Activated naive CD4-positive, alpha-beta T cell treated with anti-CD3 and anti-CD28 coated beads for 36 hours (primary cell): ENCODE measurements around the gene DPCD. TPM values are rescaled to one million over a fixed set of nuclear protein-coding genes. Genes with fewer than 3 reads are reported as not detected.

Experiments
- CTCF ChIA-PET: fragments of 350-600 bp; sonication (Branson Sonifier 250); formaldehyde crosslinking; loops from one replicate; lab custom pipeline; 2021; ENCODE audit warnings: antibody characterized with exemption; lab: Charles Lee
- DNase-seq: peaks from one replicate; pipeline ENCODE4 v3.0.0-alpha.2; 2020
- H3K27ac Mint-ChIP-seq: one replicate; pipeline ENCODE4 v1.8.0; 2021; ENCODE audit warnings: mild to moderate bottlenecking, mixed read lengths
- H3K27me3 Mint-ChIP-seq: one replicate; pipeline ENCODE4 v1.8.0; 2021; ENCODE audit warnings: low read depth, mixed read lengths
- H3K36me3 Mint-ChIP-seq: one replicate; pipeline ENCODE4 v1.8.0; 2021; ENCODE audit warnings: low read depth, mixed read lengths
- H3K4me1 Mint-ChIP-seq: one replicate; pipeline ENCODE4 v1.8.0; 2021; ENCODE audit warnings: low read depth, mixed read lengths
- H3K4me3 Mint-ChIP-seq: one replicate; pipeline ENCODE4 v1.8.0; 2021; ENCODE audit warnings: mild to moderate bottlenecking, moderate library complexity, mixed read lengths
- H3K9me3 Mint-ChIP-seq: one replicate; pipeline ENCODE4 v1.8.0; 2021; ENCODE audit warnings: mixed read lengths
- intact Hi-C: fragments of 100-400 bp; cut with micrococcal nuclease; formaldehyde crosslinking; loops from one replicate; pipeline ENCODE4 v1.15.1; 2023
- total RNA-seq, 2 experiments: library from RNA; stranded (reverse); gene quantifications; one replicate each; pipeline ENCODE4 v1.2.3, GENCODE V29; 2021

DPCD gene
- total RNA-seq: 10 to 100 TPM; 13.8 to 14.1 TPM

DNA sequence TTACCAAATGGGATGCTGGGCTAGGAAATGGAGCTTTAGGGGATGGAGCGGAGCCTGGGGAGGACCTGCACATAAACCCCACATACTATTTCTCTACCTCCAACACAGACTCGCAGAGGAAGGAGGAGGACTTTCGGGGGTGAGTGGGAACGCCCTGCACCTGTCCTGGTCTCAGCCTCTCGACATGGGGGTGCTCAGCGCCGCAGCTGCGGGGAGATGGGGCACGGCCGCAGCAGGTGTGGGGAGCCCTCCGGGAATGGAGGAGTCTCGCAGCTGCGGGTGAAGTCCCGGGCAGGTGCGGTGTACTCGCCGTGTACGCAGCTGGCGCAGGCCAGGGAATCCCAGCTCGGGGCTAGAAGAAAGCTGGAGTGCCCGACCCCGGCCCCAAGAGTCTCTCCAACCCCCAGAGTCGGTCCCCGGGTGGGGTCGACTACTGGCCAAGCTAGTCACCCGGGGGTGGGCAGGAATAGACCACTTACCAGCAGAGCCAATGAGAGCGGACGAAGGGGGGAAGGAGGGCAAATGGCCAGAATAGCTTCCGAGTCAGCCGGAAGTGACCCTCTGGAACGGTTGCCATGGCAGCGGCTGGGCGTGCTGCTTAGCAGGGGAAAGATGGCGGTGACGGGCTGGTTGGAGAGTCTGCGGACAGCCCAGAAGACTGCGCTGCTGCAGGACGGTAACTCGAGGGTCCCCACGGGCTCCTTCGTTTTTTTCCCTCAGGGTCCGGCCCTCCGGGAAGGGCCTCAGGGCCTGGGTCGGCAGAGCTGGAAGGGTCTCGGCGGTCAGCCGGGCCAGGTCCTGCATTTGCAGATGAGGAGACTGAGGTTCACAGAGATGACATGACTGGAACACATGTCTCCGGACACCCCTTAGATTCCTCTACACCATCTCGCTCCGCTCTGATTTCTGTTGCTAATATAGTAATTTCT lies at the start of gene DPCD, which contains the start of gene POLL:
Gene DPCD, plus strand, starts transcription at position 597 of the 929 bp plus-strand sequence. Its CDS starts 16 bp downstream, at position 613.
Gene POLL, minus strand, starts transcription at position 533 of the 929 bp plus-strand sequence. CDS start 897 bp downstream, outside the sequence.
- intact Hi-C loops: loop anchor here (1.0 kb wide), 2 partner anchors 193 to 234 kb away; partner anchors contain the start of gene BTRC
- H3K9me3 Mint-ChIP-seq: no peaks in the 10 kb centered on the region
- peaks cover 21% of the 10 kb centered on the region for H3K4me1 Mint-ChIP-seq
- CTCF ChIA-PET: interaction anchor here (0.7 to 2.2 kb wide), 6 partner anchors 8 to 379 kb away, joined by 3 to 12 read pairs (median 6); no protein-coding TSS in a partner anchor
- peak within 1 kb of the TSS; percentile 91 for H3K4me3 Mint-ChIP-seq
- peak within 1 kb of the TSS; percentile 78 for H3K27ac Mint-ChIP-seq
- peak; percentile 97 for DNase-seq
- H3K27me3 Mint-ChIP-seq: no peaks in the 10 kb centered on the region
- no peaks in the 10 kb centered on the region for H3K36me3 Mint-ChIP-seq

- Mint-ChIP-seq H3K27ac (no peak overlapping the region), H3K27me3 (no peaks in the 10 kb centered on the region), H3K4me1 (no peaks in the 10 kb centered on the region), H3K4me3 (no peak overlapping the region), H3K36me3 (peaks cover 8% of the 10 kb centered on the region), H3K9me3 (no peaks in the 10 kb centered on the region)
- CTCF ChIA-PET: no interaction called here
- intact Hi-C loops: no loop called here
- DNase-seq: no peak
Observed at GRCh38 chr10:101538446-101538845, 49.7 kb upstream of the DPCD start.

GRCh38 chr10:101545898-101546297 lies 42.2 kb upstream of the DPCD start:
- Mint-ChIP-seq H3K9me3 (no peaks in the 10 kb centered on the region), H3K4me3 (no peak overlapping the region), H3K4me1 (no peaks in the 10 kb centered on the region), H3K36me3 (peaks cover 8% of the 10 kb centered on the region), H3K27me3 (no peaks in the 10 kb centered on the region), H3K27ac (no peak overlapping the region)
- intact Hi-C loops: no loop called here
- DNase-seq: no peak
- CTCF ChIA-PET: interaction anchor here (0.7 to 1.5 kb wide), 5 partner anchors 37 to 331 kb away, joined by 3 to 4 read pairs (median 3); no protein-coding TSS in a partner anchor

DNA sequence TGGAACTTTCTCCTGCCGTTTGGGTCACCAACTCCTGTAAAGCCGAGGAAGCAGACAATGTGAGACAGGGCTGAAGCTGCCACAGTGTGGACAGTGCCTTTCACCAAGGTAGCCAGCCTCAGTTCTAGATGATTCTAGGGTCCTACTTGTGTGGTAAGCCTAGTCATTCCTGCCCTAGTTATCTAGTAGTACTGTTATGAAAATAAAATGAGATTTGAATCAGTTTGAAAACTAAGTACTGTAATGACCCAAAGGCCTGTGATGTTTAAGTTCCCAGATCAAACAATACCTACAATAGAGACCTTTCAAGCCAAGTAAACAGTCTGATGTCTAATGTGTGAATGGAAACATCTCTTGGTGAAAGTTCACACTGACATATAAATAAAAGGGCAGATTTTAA lies 37.2 kb upstream of the DPCD start:
- H3K27me3 Mint-ChIP-seq: no peaks in the 10 kb centered on the region
- intact Hi-C loops: no loop called here
- H3K9me3 Mint-ChIP-seq: no peaks in the 10 kb centered on the region
- no peak overlapping the region for H3K4me3 Mint-ChIP-seq
- peaks cover 2% of the 10 kb centered on the region for H3K4me1 Mint-ChIP-seq
- H3K36me3 Mint-ChIP-seq: peaks cover 12% of the 10 kb centered on the region
- no peak for DNase-seq
- CTCF ChIA-PET: interaction anchor here (1.1 to 1.3 kb wide), 2 partner anchors 15 to 20 kb away, joined by 3 to 4 read pairs; no protein-coding TSS in a partner anchor
- no peak overlapping the region for H3K27ac Mint-ChIP-seq

GRCh38 chr10:101552442-101552841 lies 35.7 kb upstream of the DPCD start:
- intact Hi-C loops: no loop called here
- H3K9me3 Mint-ChIP-seq: no peaks in the 10 kb centered on the region
- H3K36me3 Mint-ChIP-seq: peaks cover 12% of the 10 kb centered on the region
- H3K27me3 Mint-ChIP-seq: no peaks in the 10 kb centered on the region
- CTCF ChIA-PET: interaction anchor here (1.0 kb wide), 1 partner anchor 338 kb away, joined by 3 read pairs; no protein-coding TSS in a partner anchor
- no peak overlapping the region for H3K4me3 Mint-ChIP-seq
- no peak for DNase-seq
- H3K4me1 Mint-ChIP-seq: peaks cover 2% of the 10 kb centered on the region
- no peak overlapping the region for H3K27ac Mint-ChIP-seq

- H3K4me3 Mint-ChIP-seq: no peak overlapping the region
- intact Hi-C loops: no loop called here
- CTCF ChIA-PET: interaction anchor here (1.3 to 2.6 kb wide), 2 partner anchors 12 to 347 kb away, joined by 4 to 7 read pairs; no protein-coding TSS in a partner anchor
- H3K4me1 Mint-ChIP-seq: peaks cover 14% of the 10 kb centered on the region
- no peaks in the 10 kb centered on the region for H3K9me3 Mint-ChIP-seq
- no peaks in the 10 kb centered on the region for H3K27me3 Mint-ChIP-seq
- no peak overlapping the region for H3K27ac Mint-ChIP-seq
- H3K36me3 Mint-ChIP-seq: peaks cover 6% of the 10 kb centered on the region
- DNase-seq: no peak
Observed at GRCh38 chr10:101557541-101557940, 30.6 kb upstream of the DPCD start.

- H3K36me3 Mint-ChIP-seq: peaks cover 5% of the 10 kb centered on the region
- H3K4me3 Mint-ChIP-seq: no peak overlapping the region
- H3K9me3 Mint-ChIP-seq: no peaks in the 10 kb centered on the region
- intact Hi-C loops: no loop called here
- DNase-seq: peak; percentile 25
- H3K27ac Mint-ChIP-seq: no peak overlapping the region
- H3K27me3 Mint-ChIP-seq: no peaks in the 10 kb centered on the region
- CTCF ChIA-PET: interaction anchor here (2.6 kb wide), 1 partner anchor 11 kb away, joined by 7 read pairs; no protein-coding TSS in a partner anchor
- H3K4me1 Mint-ChIP-seq: peaks cover 14% of the 10 kb centered on the region
Observed at GRCh38 chr10:101558204-101558603, 29.9 kb upstream of the DPCD start.

- H3K27ac Mint-ChIP-seq: no peak overlapping the region
- H3K9me3 Mint-ChIP-seq: no peaks in the 10 kb centered on the region
- H3K27me3 Mint-ChIP-seq: no peaks in the 10 kb centered on the region
- H3K4me1 Mint-ChIP-seq: peaks cover 14% of the 10 kb centered on the region
- intact Hi-C loops: no loop called here
- peaks cover 2% of the 10 kb centered on the region for H3K36me3 Mint-ChIP-seq
- no peak for DNase-seq
- CTCF ChIA-PET: interaction anchor here (2.6 kb wide), 1 partner anchor 10 kb away, joined by 7 read pairs; no protein-coding TSS in a partner anchor
- no peak overlapping the region for H3K4me3 Mint-ChIP-seq
Observed at GRCh38 chr10:101558671-101559595, 29.2 kb upstream of the DPCD start.

DNA sequence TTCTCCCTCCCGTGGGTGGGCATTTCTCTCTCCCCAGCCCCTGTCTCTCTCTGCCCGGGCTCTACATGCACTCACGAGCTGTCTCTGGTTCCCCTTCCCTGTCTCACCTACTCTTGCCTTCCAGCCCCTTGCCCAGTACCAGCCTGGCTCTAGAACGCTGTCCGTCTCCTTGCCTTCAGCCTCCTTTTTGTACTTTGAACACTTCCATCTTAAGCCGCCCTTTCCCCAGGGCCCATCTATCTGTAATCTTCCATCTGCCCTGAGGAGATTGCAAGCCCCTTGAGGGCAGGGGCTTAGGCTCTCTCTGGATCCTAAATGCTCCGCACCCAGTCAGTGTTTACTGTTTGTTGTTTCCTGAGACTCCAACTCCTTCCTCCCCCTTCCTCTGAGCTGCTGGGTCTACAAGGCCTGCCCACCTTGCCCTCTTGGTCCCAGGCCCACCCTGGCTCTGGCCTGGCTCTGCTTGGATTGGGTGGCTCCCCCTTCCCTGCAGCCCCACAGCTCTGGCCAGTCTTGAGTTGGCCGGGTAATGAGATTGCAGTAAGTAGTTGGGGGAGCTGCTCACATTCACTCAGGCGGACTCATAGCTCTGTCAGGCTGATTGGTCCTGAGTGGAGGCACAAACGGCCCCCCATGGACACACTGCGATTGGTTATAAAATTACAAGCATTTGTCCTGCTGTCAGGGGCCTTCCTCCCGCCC lies 28.4 kb upstream of the DPCD start:
- H3K27ac Mint-ChIP-seq: no peak overlapping the region
- H3K9me3 Mint-ChIP-seq: no peaks in the 10 kb centered on the region
- CTCF ChIA-PET: interaction anchor here (0.5 to 1.5 kb wide), 5 partner anchors 11 to 345 kb away, joined by 3 read pairs; partner anchors contain the start of gene NPM3
- no peak for DNase-seq
- H3K36me3 Mint-ChIP-seq: no peaks in the 10 kb centered on the region
- H3K27me3 Mint-ChIP-seq: peaks cover 1% of the 10 kb centered on the region
- intact Hi-C loops: no loop called here
- no peak overlapping the region for H3K4me3 Mint-ChIP-seq
- H3K4me1 Mint-ChIP-seq: peaks cover 14% of the 10 kb centered on the region

- H3K36me3 Mint-ChIP-seq: no peaks in the 10 kb centered on the region
- CTCF ChIA-PET: interaction anchor here (0.5 to 1.5 kb wide), 5 partner anchors 10 to 346 kb away, joined by 3 read pairs; partner anchors contain the start of gene NPM3
- no peak for DNase-seq
- peaks cover 9% of the 10 kb centered on the region for H3K27me3 Mint-ChIP-seq
- peaks cover 14% of the 10 kb centered on the region for H3K4me1 Mint-ChIP-seq
- intact Hi-C loops: no loop called here
- H3K4me3 Mint-ChIP-seq: no peak overlapping the region
- no peaks in the 10 kb centered on the region for H3K9me3 Mint-ChIP-seq
- H3K27ac Mint-ChIP-seq: no peak overlapping the region
Observed at GRCh38 chr10:101560298-101561067, 27.6 kb upstream of the DPCD start.
